GM18520 (cell line): Measurements from ENCODE around the gene RPL27A.

Experiments
- ATAC-seq: cut with Tn5 transposase; IDR thresholded peaks from one replicate; pipeline ENCODE4 v1.9.1; 2021; ENCODE audit not compliant: unreplicated experiment

The RPL27A gene

DNA sequence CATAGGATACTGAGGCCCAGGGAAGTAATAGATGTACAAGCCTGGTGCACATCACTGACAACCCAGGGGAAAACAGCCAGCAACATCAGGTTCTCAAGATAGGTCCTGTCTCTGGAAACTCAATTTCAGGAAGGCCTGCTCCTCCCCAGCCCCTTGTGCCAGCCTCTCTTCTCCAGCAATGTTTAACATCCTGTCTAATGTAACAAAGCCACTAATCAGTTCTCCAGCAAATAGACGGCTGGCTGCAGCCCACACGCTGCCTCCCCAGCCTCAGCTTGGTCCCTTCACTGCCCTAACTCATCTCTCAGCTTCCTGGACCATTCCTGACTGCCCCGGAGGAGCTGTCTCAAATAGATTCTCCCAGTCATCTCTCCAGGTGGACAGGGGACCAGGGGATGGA, 37.8 kb downstream of the RPL27A start:
- no peak for ATAC-seq

DNA sequence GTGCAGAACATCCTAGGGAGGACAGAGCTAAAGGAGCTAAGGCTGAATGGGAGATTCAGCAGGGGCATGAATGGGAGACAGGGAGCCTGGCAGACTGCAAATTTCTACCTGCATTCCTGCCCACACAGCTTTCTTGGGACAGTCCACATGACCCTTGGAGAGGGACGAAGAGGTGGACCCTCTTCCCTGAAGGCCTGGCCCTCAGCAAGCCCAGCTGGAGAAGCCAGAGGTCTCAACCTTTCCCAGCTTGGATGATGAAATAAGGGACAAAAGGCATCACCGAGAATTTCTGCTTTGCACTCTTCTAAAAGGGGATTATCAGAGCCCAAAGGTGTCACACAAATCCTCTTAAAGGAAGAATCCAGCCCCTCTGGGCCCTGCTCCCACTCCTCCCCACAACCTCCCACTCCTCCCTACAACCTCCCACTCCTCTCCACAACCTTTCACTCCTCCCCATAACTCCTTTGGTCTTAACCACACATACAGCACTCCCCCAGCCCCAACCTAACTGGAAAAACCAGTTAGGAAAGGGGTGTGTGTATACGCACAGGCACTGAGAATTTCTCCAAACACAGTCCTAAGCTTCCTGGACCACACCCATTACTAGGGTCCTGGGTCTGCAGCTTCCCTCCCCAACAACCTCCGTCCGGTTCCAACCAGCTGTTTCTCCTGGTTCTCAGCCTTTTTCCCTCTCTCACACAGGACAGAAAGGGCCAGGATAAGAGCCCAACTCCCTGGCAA, 38.4 kb downstream of the RPL27A start:
- no peak for ATAC-seq

DNA sequence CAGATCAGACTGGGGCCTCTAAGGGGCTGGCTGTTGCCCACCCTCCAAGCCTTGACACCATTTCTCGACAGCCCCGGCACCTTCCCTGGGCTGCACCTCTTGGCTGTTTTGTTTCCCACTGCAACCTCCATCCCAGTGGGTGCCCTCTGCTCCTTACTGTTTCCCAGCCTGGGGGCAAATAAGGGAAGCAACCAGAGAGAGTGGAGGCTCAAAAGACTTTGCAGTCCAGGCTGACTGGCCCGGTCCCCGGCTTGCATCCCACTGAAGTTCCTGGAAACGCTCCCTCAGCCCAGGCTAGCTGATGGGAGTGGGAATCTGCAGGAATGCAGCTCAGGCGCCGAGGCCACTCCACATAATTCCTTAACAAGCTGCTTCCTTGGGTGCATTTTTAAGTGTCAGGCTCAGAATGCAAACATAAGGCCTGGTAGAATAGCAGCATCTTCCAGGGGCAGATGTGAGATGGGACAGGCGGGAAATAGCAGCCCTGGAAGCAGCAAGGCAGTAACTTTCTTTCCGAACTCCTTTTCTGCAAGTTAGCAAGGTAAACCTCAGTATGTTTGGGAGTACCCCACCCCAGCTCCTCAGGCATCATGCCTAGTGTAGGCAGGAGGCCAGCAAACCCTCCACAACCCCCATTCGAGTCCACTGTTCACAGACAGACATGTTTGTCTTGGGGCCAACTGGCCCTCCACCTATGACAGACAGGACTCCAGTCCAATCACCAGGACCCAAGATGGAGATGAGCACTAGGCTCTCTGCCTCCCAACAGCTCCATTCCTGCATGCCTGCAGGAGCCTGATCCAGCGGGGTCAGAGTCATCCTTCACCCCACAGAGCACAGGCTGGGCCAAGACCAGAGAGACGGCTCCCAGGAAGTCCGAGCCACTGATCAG, 39.3 kb downstream of the RPL27A start:
- ATAC-seq = no peak

DNA sequence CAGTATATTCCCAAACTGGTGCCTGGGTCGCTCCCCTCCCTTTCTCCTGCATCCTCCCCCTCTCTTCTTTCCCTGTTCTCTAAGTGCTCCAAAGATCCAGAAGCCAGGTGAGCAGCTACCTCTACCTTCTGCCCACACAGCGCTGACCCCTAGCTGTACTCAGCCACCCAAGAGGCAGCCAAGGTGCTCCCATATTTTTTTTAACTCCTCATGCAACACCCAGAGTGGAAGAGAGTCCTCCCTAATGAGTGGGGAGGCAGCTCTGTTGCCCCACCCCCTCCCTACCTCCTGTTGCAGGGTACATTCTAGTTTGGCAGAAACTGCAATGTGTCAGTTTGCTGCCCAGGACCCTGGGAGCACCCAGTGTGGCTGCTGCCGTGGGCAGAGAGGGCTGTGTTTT, 40.2 kb downstream of the RPL27A start:
- no peak for ATAC-seq

DNA sequence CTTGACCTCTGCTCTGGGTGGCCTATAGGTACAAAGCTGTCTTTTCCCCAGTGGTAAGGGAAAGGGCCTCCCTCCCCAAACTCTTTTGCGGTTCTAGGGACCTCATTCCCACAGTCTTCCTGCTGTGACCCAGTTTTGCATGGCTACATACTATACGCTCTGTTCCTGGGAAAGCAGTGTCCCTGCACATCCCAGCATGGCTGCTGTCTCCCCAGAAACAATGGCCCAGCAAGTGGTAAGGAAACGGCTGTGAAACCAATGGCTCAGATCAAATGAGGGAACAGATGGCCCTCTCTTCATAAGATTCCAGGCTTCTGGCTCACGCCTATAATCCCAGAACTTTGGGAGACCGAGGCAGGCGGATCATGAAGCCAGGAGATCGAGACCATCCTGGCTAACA, 41.1 kb downstream of the RPL27A start:
- no peak for ATAC-seq

DNA sequence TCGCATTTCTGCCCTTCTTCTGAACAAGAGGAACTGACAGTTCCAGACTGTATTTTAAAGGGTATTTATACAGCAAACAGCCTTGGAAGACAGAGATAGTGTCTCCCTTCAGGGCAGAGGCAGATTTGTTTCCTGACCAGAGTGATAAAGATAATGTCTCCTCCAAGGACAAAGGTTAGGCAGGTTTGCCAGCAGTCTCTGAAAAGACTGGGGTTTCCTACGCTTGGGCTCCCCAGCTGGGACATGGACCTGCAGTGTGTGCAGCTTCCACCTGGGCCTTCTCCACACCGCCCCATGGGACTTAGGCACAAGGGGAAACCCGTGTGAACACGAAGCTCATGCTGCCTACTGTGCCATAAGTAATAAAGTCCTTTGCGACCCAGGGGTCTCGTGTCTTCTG, 42.1 kb downstream of the RPL27A start:
- ATAC-seq = no peak

DNA sequence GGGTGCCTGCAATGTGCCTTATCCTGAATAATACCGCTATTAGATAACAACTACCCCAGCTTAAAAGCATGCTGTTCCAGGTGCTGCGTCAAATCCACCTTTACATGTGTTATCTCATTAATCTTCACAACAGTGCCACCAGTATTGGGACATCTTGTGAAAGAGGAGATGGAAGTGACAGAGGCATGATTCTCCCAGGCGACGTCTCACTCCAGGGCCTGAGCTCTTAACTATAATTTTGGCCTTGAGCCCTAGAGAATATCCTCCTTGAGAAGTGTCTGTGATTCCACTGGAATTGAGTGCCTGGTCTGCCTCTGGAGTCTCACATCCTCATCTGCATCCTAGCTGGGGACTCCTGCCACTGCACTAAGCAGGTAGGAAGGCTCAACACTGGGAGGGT, 43.8 kb downstream of the RPL27A start:
- no peak for ATAC-seq

DNA sequence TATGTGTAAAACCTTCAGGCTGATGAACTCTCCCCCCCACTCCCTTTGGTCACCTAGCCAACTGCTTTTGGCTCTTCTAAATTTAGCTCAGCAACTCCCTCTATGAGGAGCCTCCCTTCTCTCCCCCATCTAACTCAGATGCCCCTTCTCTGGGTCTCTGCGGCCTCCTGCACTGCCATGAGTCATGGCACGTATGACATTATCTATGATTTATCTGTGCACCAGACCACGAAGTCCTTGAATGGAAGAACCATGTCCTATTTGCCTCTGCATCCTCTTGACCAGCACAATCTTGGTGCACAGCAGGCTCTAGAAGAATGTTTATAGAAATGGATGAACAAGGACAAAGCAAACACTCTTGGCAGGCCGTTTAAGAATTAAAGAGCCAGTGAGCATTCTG, 46.0 kb downstream of the RPL27A start:
- ATAC-seq = no peak

DNA sequence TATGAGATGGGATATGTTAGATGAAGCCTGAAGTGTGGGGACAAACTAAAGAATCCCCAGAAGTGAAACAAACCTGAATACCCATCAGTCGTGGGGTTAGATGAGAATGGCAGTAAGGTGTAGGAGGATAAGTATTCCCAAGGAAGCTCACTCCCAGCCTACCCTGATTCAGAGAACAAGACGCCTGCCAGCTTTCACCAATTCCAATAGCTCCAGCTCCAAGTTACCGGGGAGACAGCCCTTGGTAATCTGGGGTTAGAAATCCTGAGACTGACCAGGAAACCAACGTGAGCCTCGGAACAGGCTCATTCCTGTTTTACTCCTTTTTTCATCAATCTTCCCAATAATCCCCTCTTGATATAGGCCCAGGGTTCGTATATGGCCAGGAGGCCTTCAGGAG, 46.5 kb downstream of the RPL27A start:
- no peak for ATAC-seq

DNA sequence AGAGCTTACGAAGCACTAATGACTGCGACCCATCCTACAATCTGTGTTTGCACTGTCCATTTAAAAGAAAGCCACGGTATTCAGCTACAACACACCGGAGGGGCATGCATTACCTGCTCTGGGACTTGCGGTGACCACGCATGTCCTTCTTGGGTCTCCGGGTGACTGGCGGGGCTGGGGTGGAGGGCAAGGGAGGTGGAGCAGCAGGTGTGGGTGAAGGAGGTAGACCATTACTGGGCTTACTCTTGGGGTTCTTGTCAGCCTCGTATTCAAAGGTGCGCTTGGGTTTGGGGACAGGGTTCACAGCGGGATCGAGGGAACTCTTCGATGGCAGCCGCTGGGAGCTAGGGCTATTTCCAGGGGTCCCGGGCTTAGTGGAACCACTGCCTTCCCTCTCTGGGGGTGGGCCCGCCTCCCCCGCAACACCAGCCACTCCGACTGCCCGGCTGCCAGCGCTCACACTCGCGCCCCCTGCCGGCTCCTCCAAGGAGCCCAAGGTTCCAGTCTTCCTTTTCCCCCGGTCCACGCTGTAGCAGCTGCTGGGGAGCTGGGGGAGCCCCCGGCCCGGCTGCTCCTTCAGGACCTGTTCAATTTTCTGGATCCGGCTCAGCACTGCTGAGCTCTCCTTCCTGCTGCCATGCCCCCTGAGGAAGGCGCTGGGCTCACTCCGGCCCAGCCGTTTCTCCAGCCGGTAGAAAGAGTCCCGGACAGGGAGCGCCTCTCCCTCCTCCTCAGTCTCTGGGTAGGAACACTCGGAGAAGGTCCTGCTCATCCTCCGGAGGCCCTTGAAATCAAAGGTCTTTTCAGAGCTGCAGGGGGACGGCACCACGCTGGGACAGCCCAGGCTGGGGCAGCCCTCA, 47.5 kb downstream of the RPL27A start:
- ATAC-seq = no peak

DNA sequence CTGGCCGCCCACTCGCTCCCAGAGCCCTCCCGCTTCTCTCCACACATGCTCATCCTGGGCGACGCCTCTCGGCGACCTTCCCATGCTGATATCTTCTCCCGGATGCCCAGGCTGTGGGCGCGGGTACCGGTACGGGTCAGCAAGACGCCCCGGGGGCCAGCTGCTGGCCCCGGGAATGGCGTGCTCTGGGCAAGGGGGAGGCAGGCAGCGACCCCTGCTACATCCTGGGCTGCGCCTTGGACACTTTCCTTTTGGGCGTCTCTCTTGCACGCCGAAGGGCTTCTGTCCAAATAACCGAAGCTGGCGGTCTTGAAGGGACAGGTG, 48.1 kb downstream of the RPL27A start:
- ATAC-seq = no peak

DNA sequence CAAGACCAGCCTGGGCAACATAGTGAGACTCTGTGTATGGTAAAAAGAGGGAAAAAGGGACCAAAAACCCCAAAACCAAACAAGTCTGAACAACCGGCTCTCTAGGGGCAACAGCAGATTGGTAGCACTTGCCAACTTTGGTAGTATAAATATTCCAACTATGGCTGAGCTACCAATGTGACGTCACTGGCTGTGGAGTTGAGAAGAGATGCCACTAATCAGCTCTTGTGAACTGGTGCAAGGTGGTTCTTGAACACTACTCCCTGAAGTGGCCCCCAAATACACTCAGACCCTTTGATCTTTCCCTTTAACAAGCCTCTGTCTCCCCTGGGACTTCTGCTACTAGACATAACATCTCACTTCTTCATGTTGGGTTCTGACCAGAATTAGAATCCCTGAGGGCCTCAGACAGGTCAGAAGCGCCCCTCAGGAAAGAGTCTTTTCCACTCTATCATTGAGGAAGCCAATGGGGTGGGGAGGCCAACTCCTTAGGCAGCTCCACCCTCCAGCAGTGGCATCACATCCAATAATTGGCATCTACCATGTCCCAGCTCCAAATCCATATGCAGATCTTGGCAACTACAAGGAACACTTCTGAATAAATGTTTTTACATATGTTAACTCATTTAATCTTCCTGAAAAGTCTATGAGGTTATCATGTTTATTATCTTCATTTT, 49.2 kb downstream of the RPL27A start:
- no peak for ATAC-seq

DNA sequence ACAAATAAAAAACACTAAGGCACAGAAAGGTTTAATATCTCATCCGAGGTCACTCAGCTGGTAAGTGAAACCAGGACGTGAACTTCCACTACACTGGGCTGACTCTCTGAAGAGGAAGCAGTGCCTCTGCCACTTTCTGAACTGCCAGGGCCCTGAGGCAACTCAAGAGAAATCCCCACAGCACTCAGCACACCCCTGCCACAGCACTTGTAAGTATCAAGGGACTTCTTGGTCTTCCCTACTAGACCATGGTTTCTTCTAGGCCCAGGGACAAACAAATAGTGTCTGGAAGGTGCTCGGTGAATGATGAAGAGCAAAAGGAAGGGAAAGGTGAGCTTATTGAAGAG, 49.7 kb downstream of the RPL27A start:
- ATAC-seq = peak; percentile 74

DNA sequence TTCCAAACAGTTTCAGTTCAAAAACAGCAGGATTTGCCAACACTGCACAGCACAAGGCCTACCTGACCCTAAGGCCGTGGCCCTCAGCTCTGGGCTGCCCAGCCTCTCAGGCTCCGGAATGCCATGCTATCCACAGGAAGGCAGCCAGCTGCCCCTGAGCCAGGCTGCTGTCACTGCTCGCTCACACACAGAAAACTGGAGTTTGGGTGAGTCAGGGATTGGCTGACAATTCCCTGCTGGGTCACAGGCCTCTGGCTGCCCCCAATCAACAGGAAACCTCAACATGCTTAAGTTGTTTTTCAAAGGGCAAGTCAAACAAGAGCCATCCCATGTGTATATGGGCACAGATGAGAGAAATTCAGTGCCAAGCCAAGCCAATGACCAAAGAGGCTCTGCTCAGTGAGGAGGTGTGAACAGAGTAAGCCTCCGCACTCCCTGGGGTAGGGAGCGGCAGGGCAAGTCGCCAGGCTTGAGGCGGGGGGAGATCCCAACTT, 50.2 kb downstream of the RPL27A start:
- ATAC-seq = no peak

DNA sequence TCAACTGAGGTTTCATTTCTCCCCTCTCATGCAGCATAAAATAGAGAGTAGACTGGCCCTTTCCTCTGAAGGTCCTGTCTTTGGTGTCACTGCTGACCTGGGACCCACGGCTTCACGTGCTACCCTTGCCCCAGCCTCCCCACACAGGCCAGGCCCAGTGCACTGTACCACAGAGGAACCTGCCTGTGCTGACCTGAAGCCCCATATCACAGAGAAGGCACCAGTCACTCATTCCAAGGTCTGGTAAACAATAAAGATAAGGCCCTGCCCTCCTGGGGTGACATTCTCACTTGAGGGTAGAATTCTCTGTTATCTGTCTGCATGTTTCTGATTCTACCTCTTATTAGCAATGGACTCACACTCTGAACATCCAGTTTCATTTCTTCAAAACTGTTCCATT, 51.3 kb downstream of the RPL27A start:
- ATAC-seq = no peak

DNA sequence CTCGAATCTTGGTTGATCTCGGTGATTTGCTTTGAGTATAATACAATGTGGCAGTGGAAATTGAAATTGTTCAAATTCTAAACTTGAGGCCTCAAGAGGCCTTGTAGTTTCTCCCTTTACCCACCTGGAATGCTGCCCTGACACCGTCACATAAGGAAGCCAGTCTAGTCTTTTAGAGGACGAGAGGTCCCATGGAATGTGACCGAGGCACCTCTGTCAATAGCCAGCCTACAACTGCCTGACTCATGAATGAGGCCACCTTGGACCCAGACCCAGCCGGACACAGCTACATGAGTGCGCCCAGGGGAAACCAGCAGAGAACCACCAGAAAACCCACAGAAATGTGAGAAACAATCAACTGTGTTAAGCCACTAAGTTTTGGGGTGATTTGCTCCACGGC, 52.5 kb downstream of the RPL27A start:
- no peak for ATAC-seq

DNA sequence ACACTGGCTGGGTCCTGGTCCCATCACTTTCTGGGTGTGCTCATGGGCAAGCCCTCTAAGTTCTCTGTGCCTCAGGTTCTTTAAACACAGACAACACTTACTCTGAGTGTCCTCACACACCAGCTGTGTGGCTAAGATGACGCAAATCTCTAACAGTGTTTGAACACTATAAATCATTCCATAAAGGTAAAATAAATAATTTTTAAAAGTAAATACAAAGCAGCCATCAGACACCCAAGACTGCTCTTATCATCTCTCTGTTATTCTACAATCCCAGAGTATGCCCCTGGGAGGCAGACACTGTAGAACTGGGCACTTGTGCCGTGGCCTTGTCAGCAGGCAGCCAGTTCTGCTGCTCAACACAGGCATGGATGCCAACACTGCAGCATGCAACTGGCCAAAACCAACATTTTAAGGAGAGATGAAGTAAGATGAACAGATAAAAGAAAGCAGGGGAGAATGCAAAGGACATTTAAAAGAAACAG, 56.8 kb downstream of the RPL27A start:
- no peak for ATAC-seq
